ENCODE measurements around the gene CASK.

DNA sequence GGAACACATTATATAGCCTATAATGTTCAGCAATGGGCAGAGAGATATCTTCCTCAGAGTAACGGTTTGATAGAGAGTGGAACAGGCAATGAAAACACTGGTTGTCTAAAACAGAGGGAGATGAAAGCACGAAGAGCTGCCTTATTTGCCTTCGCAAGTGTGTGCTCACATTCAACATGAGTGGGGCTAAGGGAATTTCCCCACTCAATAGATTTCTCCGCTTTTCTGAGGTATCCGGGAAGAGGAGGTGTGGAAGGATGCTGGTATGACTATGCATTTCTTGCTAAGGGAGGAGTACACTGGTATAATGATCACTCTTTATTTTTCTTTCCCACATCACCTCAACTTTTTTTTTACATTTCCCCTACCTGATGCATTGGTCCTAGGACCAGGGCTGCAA, 207.1 kb downstream of the CASK start:
- TF ChIP-seq, protein P1, sequence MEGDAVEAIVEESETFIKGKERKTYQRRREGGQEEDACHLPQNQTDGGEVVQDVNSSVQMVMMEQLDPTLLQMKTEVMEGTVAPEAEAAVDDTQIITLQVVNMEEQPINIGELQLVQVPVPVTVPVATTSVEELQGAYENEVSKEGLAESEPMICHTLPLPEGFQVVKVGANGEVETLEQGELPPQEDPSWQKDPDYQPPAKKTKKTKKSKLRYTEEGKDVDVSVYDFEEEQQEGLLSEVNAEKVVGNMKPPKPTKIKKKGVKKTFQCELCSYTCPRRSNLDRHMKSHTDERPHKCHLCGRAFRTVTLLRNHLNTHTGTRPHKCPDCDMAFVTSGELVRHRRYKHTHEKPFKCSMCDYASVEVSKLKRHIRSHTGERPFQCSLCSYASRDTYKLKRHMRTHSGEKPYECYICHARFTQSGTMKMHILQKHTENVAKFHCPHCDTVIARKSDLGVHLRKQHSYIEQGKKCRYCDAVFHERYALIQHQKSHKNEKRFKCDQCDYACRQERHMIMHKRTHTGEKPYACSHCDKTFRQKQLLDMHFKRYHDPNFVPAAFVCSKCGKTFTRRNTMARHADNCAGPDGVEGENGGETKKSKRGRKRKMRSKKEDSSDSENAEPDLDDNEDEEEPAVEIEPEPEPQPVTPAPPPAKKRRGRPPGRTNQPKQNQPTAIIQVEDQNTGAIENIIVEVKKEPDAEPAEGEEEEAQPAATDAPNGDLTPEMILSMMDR (IDR thresholded peaks at IDR 0.05) = no peak
- TF ChIP-seq POLR2A (IDR thresholded peaks at IDR 0.05) (no peak), POLR2AphosphoS5 (IDR thresholded peaks at IDR 0.05) (no peak), EP300 (IDR thresholded peaks at IDR 0.05) (no peak)

All from stomach (tissue), 4 donors.